ES-I3 (cell line): ENCODE results near the gene CDH23.

ENCODE experiments used
- H3K36me3 ChIP-seq: 2 replicates; pipeline ENCODE4 v1.6.1; 2013; ENCODE audit warnings: mild to moderate bottlenecking, low read length, control low read depth, moderate library complexity; ENCODE audit not compliant: insufficient read depth
- H3K4me1 ChIP-seq: 2 replicates; pipeline ENCODE4 v1.6.1; 2013; ENCODE audit warnings: mild to moderate bottlenecking, control low read depth, low read length; ENCODE audit not compliant: insufficient read depth
- H3K9ac ChIP-seq: 2 replicates; pipeline ENCODE4 v1.6.1; 2013; ENCODE audit warnings: low read depth, mild to moderate bottlenecking, low read length, moderate library complexity
- H3K9me3 ChIP-seq: 2 replicates; pipeline ENCODE4 v1.6.1; 2013; ENCODE audit warnings: mild to moderate bottlenecking, low read length, moderate library complexity; ENCODE audit not compliant: control insufficient read depth, insufficient read depth

The CDH23 gene

DNA sequence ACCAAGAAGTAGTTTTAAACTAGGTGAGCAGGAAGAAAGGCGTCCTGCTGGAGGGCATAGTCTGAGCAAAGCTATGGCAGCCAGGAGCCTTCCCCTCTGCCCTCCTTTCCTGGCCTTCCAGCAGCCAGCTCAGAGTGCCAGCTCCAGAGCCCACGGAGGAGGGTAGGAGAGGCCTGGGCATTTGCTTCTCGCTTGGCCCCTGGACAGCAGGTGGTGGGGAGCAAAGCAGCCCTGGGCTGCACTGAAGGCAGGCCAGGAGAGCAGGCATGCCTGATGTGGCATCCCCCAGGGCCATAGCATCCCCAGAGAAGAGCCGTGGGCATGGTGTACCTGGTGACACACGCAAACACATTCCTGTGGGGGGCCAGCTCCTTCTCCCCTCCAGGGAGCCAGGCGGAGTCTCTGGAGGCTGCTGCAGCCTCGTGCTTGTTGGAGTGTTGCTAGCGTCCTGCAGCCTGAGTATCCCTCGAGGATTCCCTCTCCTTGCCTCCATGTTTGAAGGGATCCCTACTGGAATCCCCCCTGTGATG is 43.9 kb downstream of the CDH23 start:
- H3K4me1 ChIP-seq, result peaks cover 4% of the 10 kb centered on the region; the same call in 1 of the 2 replicates
- no peak overlapping the region for H3K9ac ChIP-seq
- H3K9me3 ChIP-seq, result no peaks in the 10 kb centered on the region
- H3K36me3 ChIP-seq, result no peaks in the 10 kb centered on the region

DNA sequence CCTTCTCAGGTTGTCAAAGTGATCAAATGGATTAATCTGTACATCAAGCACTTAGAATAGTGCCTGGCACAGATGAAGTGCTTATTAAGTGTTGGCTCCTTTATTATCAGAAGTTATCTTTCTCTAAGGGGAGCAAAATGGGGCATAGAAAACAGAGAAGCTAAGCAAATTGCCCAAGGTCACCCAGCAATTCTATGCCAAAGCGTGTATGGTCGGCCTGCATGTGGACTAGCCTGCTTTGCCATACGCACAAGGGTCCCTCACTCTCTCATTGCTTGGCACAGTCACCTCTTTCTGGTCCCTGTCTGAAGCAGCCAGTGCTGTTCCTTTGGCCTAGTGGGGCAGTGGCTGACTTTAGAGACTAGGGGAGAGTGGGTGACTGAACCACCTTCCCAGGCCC is 45.3 kb downstream of the CDH23 start:
- H3K9ac ChIP-seq, result no peak overlapping the region
- no peaks in the 10 kb centered on the region for H3K36me3 ChIP-seq
- no peaks in the 10 kb centered on the region for H3K9me3 ChIP-seq
- H3K4me1 ChIP-seq, result peaks cover 4% of the 10 kb centered on the region; the same call in 1 of the 2 replicates

DNA sequence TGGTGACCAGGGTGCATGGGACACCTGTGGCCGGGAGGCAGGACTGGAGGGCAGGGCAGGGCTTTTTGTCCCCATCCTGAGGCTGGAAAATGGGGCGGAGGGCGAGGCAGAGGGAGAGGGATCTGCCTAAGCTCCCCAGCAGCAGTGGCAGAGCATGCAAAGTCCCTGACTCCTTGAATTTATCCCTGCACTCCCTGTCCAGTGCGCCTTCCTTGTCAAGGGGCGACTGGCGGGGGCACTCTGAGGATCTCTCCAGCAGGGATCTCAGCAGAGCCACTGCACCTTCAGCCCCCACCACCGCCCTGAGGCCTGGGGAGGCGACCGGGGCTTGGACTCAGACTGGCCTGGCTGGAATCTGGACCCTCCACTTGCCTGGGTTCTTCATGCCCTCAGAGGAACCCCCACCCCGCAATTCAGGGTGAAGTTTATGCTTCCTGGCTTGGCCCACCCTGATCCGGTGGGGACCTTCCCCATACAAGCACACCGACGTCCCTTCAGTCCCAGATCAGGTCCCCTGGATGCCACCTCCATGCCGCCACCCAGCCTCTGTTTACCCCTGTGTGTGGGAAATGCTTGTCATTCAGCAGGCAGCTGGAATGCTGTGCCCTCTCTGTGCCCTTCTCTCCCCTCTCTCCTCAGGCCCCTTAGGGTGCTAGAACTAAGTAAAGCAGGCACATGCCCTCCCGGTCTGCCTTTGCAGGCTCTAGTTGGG is 46.3 kb downstream of the CDH23 start:
- Histone ChIP-seq H3K9ac (no peak overlapping the region), H3K9me3 (no peaks in the 10 kb centered on the region), H3K4me1 (peaks cover 4% of the 10 kb centered on the region; the same call in 1 of the 2 replicates), H3K36me3 (no peaks in the 10 kb centered on the region)

DNA sequence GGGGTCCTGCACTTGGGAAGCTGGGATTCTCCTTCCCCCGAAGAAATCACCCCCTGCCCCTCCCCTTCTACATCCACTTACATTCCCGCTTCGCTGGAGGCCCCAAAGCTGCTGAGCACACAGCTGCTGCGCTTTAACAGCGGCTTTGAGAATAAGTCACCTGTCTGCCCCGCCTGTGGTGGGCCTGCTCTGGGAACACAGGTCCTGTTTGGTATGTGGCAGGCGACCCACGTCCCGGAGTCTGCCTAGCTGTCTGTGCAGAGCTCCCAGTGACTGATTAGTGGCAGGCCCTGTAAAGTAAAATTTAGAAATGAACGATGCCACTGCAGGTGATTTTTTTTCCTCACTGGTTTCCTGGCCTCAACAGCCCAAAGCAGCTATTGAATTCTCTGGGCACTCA is 47.0 kb downstream of the CDH23 start:
- Histone ChIP-seq H3K9me3 (no peaks in the 10 kb centered on the region), H3K9ac (no peak overlapping the region), H3K36me3 (no peaks in the 10 kb centered on the region), H3K4me1 (peaks cover 4% of the 10 kb centered on the region; the same call in 1 of the 2 replicates)

DNA sequence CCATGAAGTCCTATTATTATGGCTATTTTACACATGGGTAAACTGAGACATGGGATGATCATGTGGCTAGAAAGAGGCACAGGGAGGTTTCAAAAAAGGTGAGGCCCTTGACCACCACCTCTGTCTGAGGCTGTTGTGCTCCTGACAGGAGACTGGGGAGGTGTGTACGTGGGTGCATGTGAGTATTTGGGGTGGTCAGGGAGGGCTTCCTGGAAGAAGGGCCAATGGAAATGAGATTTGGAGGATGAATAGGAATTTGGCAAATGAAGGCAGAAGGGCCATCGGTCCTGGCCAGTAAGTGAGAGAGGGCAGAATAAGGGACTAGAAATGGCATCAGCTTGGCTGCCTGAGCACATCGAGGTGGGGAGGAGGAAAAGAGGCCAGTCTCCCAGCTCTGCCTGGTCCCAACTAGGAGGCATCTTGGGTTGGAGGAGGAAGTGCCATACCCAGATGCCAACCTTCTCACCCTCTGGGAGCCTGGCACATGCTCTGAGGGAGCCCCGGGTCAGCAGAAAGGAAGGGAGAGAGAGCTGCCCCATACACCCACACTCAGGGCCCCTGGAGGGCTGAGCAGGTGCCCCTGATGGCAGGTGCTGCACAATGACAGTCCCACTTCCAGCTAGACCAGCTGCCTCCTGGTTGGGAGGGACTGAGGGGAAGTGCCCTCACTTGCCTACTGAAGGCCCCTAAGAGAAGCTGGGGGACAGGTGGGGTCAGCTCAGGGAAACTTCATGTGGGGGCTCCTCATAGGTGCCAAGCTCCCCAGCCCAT is 47.7 kb downstream of the CDH23 start:
- no peaks in the 10 kb centered on the region for H3K9me3 ChIP-seq
- no peaks in the 10 kb centered on the region for H3K36me3 ChIP-seq
- H3K4me1 ChIP-seq, result peaks cover 4% of the 10 kb centered on the region; the same call in 1 of the 2 replicates
- no peak overlapping the region for H3K9ac ChIP-seq

DNA sequence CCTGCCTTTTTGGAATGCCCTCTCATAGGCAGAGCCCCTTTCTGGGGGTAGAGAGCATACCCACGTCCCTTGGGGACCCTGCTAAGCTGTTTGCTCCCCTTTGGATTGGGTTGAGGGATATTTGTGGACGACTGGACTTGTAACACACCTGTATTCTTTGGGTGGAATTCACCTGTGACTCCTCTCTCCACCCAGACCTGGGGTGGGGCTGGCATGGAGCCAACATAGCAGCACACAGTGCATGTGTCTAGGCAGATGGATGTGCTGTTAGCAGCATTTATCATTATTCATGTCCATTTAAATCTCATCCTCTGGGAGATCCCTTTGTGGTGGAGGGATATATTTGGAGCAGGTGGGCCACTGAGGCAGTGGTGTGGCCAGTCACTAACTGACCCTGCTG is 51.0 kb downstream of the CDH23 start:
- H3K9me3 ChIP-seq, result no peaks in the 10 kb centered on the region
- no peak overlapping the region for H3K9ac ChIP-seq
- H3K4me1 ChIP-seq, result peaks cover 4% of the 10 kb centered on the region; the same call in 1 of the 2 replicates

DNA sequence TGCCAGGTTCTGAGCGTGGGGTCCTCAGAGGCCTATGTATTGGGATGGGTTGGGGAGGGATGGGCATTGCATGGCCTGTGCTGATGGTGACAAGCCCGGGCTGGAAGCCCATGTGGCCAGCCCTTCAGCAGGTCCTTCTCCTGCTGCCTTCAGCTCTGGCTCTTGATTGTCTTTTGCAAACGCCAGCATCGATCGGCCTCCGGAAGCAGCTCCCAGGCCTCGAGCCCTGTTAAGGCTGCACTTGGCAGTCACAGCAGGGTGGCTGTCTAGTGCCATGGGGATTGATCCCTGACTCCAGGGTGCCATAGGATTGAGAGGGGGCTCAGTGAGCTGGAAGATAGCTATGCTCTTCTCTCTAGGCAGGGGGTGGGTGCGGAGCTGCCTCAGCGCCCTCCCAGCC is 51.4 kb downstream of the CDH23 start:
- no peaks in the 10 kb centered on the region for H3K36me3 ChIP-seq
- no peak overlapping the region for H3K9ac ChIP-seq
- peaks cover 4% of the 10 kb centered on the region; the same call in 1 of the 2 replicates for H3K4me1 ChIP-seq
- H3K9me3 ChIP-seq, result no peaks in the 10 kb centered on the region

More for the DNA sequence above, 51.0 kb downstream of the CDH23 start:
- H3K36me3 ChIP-seq, result no peaks in the 10 kb centered on the region

DNA sequence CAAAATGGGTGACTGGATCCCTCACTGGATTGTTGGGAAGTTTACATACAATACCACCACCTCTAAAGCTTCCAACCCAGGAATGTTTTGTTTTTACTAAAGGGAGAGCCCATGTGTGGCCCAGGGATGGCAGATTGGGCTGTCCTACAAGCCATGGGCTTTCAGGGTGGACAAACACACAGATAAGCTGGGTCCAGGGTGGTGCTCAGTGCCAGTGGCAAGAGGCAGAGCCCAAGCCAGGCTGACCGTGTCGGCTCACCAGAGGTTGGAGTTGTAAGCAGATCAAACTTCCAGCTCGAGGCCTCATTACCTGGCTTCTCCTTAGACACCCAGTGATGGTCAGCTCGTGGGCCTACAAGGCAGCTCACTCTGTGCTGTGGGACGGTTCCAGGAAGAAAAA is 52.3 kb downstream of the CDH23 start:
- H3K9me3 ChIP-seq, result no peaks in the 10 kb centered on the region
- no peaks in the 10 kb centered on the region; the same call in 1 of the 2 replicates for H3K4me1 ChIP-seq
- H3K9ac ChIP-seq, result no peak overlapping the region
- H3K36me3 ChIP-seq, result no peaks in the 10 kb centered on the region

DNA sequence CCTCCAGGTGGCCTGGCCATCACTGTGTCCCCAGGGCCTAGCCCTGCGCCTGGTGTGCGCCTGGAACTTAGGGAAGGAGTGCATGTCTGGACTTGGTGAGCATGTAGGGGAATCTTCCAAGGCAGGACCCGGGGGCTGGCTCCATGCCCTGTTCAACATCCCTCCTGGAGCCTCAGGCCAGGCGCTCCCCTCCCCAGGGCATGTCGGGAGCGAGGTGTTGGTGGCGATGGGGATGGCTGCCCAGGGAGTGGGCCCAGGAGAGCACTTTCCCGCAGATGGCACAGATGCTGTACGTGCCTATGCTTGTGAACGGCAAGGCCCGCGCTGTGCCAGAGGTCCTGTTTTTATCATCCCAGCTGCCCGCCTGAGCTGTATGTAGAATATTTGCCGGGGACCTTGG is 55.0 kb downstream of the CDH23 start:
- H3K4me1 ChIP-seq, result no peaks in the 10 kb centered on the region
- H3K9me3 ChIP-seq, result no peaks in the 10 kb centered on the region
- H3K9ac ChIP-seq, result no peak overlapping the region
- H3K36me3 ChIP-seq, result no peaks in the 10 kb centered on the region

DNA sequence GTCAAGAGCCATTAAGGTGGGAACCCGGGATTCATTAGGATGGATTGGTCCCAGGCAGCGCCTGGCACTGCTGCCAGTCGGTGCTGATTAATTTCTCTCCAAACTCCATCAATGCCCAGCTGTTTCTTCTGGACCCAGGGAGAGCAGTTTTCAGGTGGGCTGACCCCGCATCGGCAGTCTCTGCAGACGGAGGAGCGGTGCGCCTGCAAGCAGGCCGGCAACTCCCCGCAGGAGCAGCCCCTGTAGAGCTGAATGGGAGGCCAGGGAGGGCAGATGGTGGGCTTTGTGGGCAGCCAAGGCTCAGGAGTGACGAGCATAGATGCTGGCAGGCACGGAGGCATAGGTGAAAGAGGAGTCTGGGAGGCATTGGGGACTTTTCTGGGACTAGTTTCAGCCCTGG is 56.5 kb downstream of the CDH23 start:
- Histone ChIP-seq H3K9ac (no peak overlapping the region), H3K36me3 (no peaks in the 10 kb centered on the region), H3K4me1 (no peaks in the 10 kb centered on the region), H3K9me3 (no peaks in the 10 kb centered on the region)

DNA sequence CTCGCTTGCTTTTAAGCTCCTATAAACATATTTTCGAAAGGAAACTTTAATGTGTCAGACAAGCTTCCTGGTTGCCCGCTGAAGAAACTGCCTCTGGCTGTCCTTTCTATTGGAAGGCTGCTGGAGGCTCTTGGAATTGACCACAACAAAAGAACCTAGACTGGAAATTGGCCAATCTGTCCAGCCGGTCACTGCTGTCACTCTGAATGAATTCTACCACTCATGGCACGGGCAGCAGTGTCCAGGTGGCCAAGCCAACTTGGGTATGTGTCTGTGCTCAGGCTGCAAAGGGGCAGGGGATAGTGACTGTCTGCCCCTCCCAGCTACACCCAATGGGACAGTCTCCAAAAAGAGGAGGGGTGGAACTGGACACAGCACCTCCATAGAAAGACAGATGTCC is 57.6 kb downstream of the CDH23 start:
- Histone ChIP-seq H3K9me3 (no peaks in the 10 kb centered on the region), H3K4me1 (no peaks in the 10 kb centered on the region), H3K36me3 (no peaks in the 10 kb centered on the region), H3K9ac (no peak overlapping the region)

DNA sequence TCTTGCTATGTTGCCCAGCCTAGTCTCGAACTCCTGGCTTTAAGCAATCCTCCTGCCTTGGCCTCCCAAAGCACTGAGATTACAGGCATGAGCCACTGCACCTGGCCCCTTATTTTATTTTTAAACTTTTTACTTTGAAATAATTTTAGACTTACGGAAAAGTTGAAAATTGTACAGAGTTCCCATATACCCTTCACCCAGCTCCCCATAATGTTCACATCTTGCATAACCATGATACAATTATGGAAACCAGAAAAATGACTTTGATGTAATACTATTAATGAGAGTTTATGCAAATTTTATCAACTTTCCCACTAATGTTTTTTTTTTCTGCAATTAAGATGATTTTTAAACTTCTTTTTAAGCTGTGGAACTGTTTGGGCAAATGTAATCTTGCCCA is 58.3 kb downstream of the CDH23 start:
- Histone ChIP-seq H3K4me1 (no peaks in the 10 kb centered on the region), H3K9ac (no peak overlapping the region), H3K9me3 (no peaks in the 10 kb centered on the region), H3K36me3 (no peaks in the 10 kb centered on the region)

DNA sequence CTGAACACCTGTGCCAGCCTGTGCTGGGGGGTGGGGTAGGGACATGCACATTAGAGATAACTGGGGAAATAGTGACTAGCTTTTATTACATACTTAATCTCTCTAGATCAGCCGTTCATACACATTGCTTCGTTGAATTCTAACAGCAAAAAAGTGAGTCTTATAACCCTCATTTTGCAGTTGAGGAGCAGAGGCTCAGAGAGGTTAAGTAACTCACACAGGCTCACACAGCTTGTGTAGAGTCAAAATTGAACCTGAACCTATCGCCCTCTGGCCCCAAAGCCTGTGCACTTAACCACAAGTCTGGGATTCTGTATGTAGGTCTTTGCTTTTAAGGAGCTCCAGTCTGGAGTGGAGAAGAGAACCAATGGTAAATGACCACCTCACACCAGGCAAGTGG is 59.9 kb downstream of the CDH23 start:
- no peaks in the 10 kb centered on the region for H3K9me3 ChIP-seq
- H3K36me3 ChIP-seq, result no peaks in the 10 kb centered on the region
- no peaks in the 10 kb centered on the region for H3K4me1 ChIP-seq
- no peak overlapping the region for H3K9ac ChIP-seq

DNA sequence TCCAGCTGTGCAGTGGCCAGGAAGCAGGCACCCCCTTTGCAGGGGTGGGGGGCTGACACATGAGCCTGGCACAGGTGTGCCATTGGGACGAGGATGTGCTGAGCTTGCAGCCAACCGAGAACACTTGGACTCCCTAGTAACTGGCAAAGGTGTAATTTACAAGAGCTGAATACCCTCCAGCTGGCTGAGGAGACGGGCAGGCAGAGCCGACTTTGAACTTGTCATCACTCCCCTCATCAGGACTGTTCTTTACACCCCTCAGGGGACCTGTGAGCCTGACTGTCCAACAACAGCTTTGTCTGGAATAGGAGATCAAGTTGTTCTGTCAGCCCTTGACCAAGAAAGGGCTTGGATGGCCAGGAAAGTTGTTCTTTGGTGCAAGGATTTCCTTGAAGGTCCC is 61.2 kb downstream of the CDH23 start:
- no peak overlapping the region for H3K9ac ChIP-seq
- no peaks in the 10 kb centered on the region for H3K4me1 ChIP-seq
- no peaks in the 10 kb centered on the region for H3K9me3 ChIP-seq
- H3K36me3 ChIP-seq, result no peaks in the 10 kb centered on the region

DNA sequence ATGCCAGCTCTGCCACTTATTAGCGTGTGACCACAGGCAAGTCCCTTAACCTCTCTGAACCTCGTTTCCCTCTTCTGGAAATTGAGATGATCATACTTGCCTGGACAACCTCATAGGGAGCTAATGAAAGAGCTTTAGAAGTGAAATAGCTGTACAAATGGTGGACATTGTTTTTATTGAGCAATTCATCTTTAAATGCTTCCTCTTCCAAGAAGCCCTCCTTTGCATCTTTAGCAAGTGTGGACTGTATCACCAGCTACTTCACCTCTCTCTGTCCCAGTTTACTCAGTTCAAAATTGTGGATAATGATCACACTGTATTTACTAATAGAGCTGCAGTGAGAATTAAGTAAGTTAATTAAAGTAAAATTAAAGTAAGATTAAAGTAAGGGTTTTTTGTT is 61.7 kb downstream of the CDH23 start:
- H3K9me3 ChIP-seq, result no peaks in the 10 kb centered on the region
- H3K4me1 ChIP-seq, result no peaks in the 10 kb centered on the region
- H3K36me3 ChIP-seq, result no peaks in the 10 kb centered on the region
- no peak overlapping the region for H3K9ac ChIP-seq
